Gastrocnemius medialis (tissue), 4 donors: ENCODE data around the gene NAA10. TPM values are rescaled to one million over a fixed set of nuclear protein-coding genes. Genes with fewer than 3 reads are reported as not detected.

Experiments used
- ATAC-seq, 2 donors: fragments of 150-250 bp; one replicate each; pipeline ENCODE4 v1.9.1; 2016
- DNase-seq, 2 donors: peaks; one replicate each; pipeline ENCODE4 v3.0.0-alpha.2; 2019
- H3K27ac ChIP-seq, 4 donors: fragments of 200-600 bp; sonication (generic); 1 replicate in 1 of 4; 2 replicates in 3 of 4; pipeline ENCODE4 v1.5.1; 2016 to 2018; ENCODE audit warnings: mild to moderate bottlenecking in 2 of 4, moderate library complexity in 1 of 4
- H3K27me3 ChIP-seq, 3 donors: fragments of 200-600 bp; sonication (generic) in 2 of 3; 1 replicate in 1 of 3; 2 replicates in 2 of 3; pipeline versions ENCODE4 v1.5.1 to v1.6.0; 2016 to 2019; ENCODE audit warnings: mild to moderate bottlenecking in 1 of 3, moderate library complexity in 1 of 3
- H3K36me3 ChIP-seq, 2 donors: fragments of 200-600 bp; sonication (generic) in 1 of 2; one replicate each; pipeline ENCODE4 v1.5.1; 2017 to 2018
- H3K4me1 ChIP-seq, 2 donors: fragments of 200-600 bp; sonication (generic) in 1 of 2; one replicate each; pipeline ENCODE4 v1.5.1; 2016 to 2017; ENCODE audit warnings: mild to moderate bottlenecking in 2 of 2
- H3K4me3 ChIP-seq, 4 donors: fragments of 200-600 bp; sonication (generic) in 3 of 4; 1 replicate in 1 of 4; 2 replicates in 3 of 4; pipeline ENCODE4 v1.5.1; 2016 to 2019; ENCODE audit warnings: mild to moderate bottlenecking in 2 of 4
- H3K9me3 ChIP-seq, 3 donors: fragments of 200-600 bp; sonication (generic) in 2 of 3; 1 replicate in 1 of 3; 2 replicates in 2 of 3; pipeline ENCODE4 v1.5.1; 2016 to 2019
- POLR2A ChIP-seq, 2 donors: fragments of 450-650 bp; IDR thresholded peaks; one replicate each; pipeline ENCODE4 v1.6.1; 2017; ENCODE audit warnings: antibody characterized with exemption in 2 of 2, mild to moderate bottlenecking in 2 of 2, moderate library complexity in 2 of 2
- in situ Hi-C, 4 donors: fragments of 200-750 bp; cut with MboI; loops; one replicate each; pipeline versions ENCODE4 v1.15.0 to v1.8.0; 2017; ENCODE audit warnings: low sequenced_read_pairs in 4 of 4
- intact Hi-C: fragments of 100-400 bp; cut with DNase I; formaldehyde crosslinking; loops from one replicate; pipeline ENCODE4 v1.15.1; 2023; ENCODE audit warnings: low total_unique reads
- total RNA-seq, 4 donors: library from RNA; depleted of rRNA; stranded (reverse); fragments of >200 nt; gene quantifications; one replicate each; pipeline versions ENCODE4 v1.1.0 to v1.2.3, GENCODE V29; 2016
- TF ChIP-seq, protein P1 (sequence below), 5 experiments: fragments of 450-650 bp in 3 of 5; fragments of 200-600 bp in 2 of 5; sonication (generic) in 2 of 5; IDR thresholded peaks in 4 of 5; conservative IDR thresholded peaks in 1 of 5; 1 replicate in 4 of 5; 2 replicates in 1 of 5; pipeline ENCODE4 v1.5.1; 2016 to 2019; ENCODE audit warnings: antibody characterized with exemption in 5 of 5, mild to moderate bottlenecking in 3 of 5, moderate library complexity in 3 of 5

The NAA10 gene
- total RNA-seq, 4 donors from 2014 or later = 76.3 to 175 (median 111) TPM

DNA sequence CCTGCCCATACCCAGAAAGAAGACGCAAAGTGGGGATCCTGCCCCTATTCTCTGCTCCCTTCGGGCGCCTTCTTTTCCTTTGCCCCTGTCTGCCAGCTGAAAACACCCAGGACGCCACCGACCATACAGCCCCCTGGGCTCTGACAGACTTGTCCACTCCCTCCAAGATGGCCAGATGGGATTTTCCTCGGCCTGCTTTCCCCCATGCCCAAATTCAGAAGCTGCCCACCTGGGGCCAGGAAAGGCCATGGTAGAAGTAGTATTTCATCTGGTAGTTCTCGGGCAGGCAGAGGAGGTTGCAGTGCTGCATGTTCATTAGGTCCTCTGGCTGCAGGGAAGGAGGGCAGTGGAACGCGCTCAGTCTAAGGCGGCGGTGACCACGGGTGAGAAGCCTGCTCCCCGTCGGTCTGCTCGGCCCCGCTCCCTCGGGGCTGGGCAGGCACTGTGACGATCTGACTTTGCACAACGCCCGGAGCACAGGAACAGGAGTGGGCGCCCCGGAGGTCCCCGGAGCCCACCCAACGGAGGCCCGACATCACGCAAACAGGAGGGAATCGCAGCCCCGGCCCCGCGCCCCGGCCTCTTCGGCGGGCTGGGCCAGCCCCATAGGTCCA lies 582 bp downstream of the NAA10 start:
- H3K36me3 ChIP-seq = peaks cover 0 to 25% of the 10 kb centered on the region in 2 donors
- H3K4me3 ChIP-seq = peak overlapping the region; percentile 59 to 74 (median 64)
- peaks cover under 1 to 13% of the 10 kb centered on the region in 2 donors for H3K4me1 ChIP-seq
- peak overlapping the region; percentile 70 to 80 (median 76) for H3K27ac ChIP-seq
- no peaks in the 10 kb centered on the region for H3K9me3 ChIP-seq
- in situ Hi-C loops = loop anchor here in 1 of 4 donors (25.0 kb wide), 1 partner anchor 147 kb away; the partner anchor contains the start of genes IDH3G, SRPK3 and SSR4
- TF ChIP-seq, protein P1, sequence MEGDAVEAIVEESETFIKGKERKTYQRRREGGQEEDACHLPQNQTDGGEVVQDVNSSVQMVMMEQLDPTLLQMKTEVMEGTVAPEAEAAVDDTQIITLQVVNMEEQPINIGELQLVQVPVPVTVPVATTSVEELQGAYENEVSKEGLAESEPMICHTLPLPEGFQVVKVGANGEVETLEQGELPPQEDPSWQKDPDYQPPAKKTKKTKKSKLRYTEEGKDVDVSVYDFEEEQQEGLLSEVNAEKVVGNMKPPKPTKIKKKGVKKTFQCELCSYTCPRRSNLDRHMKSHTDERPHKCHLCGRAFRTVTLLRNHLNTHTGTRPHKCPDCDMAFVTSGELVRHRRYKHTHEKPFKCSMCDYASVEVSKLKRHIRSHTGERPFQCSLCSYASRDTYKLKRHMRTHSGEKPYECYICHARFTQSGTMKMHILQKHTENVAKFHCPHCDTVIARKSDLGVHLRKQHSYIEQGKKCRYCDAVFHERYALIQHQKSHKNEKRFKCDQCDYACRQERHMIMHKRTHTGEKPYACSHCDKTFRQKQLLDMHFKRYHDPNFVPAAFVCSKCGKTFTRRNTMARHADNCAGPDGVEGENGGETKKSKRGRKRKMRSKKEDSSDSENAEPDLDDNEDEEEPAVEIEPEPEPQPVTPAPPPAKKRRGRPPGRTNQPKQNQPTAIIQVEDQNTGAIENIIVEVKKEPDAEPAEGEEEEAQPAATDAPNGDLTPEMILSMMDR (IDR thresholded peaks at IDR 0.05 in 4 of 5, conservative IDR thresholded peaks at IDR 0.05 in 1 of 5) = no peak
- TF ChIP-seq POLR2A (IDR thresholded peaks at IDR 0.05) = no peak
- DNase-seq = no peak
- no peaks in the 10 kb centered on the region for H3K27me3 ChIP-seq
- intact Hi-C loops = no loop called here
- ATAC-seq = peak in 1 of 2 donors; percentile 16

GRCh38 chrX:153933748-153934147 lies 1.1 kb downstream of the NAA10 start:
- H3K4me1 ChIP-seq = peaks cover 5 to 16% of the 10 kb centered on the region in 2 donors
- ATAC-seq (no peak), DNase-seq (no peak)
- no peaks in the 10 kb centered on the region for H3K9me3 ChIP-seq
- no peaks in the 10 kb centered on the region for H3K27me3 ChIP-seq
- in situ Hi-C loops = loop anchor here in 1 of 4 donors (25.0 kb wide), 1 partner anchor 146 kb away; the partner anchor contains the start of genes IDH3G, SRPK3 and SSR4
- peak overlapping the region; percentile 70 to 80 (median 76) for H3K27ac ChIP-seq
- peaks cover 0 to 25% of the 10 kb centered on the region in 2 donors for H3K36me3 ChIP-seq
- H3K4me3 ChIP-seq = peak overlapping the region; percentile 59 to 74 (median 64)
- no peak for TF ChIP-seq POLR2A (IDR thresholded peaks at IDR 0.05)
- TF ChIP-seq, protein P1 (IDR thresholded peaks at IDR 0.05 in 4 of 5, conservative IDR thresholded peaks at IDR 0.05 in 1 of 5) = no peak
- intact Hi-C loops = no loop called here

DNA sequence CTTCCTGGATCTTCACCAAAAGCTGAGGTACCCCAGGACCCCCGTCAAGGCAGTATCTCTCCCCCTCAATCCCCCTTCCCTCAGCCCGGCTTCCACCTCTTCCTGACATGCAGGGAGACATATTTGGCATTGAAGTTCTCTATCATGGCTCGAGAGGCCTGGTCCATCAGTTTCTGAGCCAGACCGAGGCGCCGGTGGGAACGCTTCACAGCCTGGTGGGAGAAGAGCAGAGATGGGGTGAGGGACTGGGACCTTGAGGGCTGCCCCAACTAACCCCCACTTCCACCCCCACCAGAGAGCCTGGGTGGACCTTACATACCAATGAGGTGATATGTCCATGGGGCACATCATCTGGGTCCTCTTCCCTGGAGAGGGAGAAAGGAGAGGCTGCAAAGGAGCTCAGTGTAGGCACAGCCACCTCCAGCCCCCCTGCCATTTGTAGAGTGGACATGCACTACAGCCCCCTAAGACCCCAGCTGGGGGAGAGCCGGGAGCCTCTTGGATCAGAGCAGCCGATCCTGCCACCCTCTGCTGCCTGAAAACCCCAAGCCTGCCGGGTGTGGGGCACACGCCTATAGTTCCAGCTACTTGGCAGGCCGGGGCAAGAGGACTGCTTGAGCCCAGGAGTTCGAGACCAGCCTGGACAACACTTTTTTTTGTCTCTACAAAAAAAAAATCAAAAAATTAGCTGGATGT lies 2.5 kb downstream of the NAA10 start:
- intact Hi-C loops (no loop called here), in situ Hi-C loops (loop anchor here in 1 of 4 donors (25.0 kb wide), 1 partner anchor 145 kb away; the partner anchor contains the start of genes IDH3G, SRPK3 and SSR4)
- no peak overlapping the region for H3K27ac ChIP-seq
- H3K9me3 ChIP-seq = no peaks in the 10 kb centered on the region
- DNase-seq = no peak
- no peak for ATAC-seq
- H3K4me3 ChIP-seq = no peak overlapping the region
- TF ChIP-seq, protein P1 (IDR thresholded peaks at IDR 0.05 in 4 of 5, conservative IDR thresholded peaks at IDR 0.05 in 1 of 5) = no peak
- TF ChIP-seq POLR2A (IDR thresholded peaks at IDR 0.05) = no peak
- peaks cover 0 to 25% of the 10 kb centered on the region in 2 donors for H3K36me3 ChIP-seq
- no peaks in the 10 kb centered on the region for H3K27me3 ChIP-seq
- peaks cover 6 to 19% of the 10 kb centered on the region in 2 donors for H3K4me1 ChIP-seq

DNA sequence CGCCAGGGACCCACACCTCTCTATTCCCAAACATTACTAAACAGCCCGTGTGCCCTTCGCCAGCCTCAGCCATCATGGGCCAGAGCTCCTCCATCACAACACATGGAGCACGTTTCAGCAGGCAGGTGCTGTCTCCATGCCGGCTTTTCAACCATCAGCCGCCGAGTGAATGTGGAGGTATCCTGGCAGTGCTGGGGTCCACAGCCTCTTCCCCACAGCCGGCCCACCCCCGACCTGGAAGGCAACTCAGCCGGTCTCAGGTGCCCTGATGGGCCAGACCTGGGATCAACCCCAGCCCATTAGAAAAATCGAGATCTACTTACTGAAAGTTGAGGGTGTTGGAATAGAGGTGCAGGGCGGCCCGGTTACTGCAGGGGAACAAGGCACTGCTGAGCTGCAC lies 3.1 kb downstream of the NAA10 start:
- intact Hi-C loops = no loop called here
- Histone ChIP-seq H3K36me3 (peaks cover 0 to 25% of the 10 kb centered on the region in 2 donors), H3K9me3 (no peaks in the 10 kb centered on the region), H3K4me1 (peaks cover 10 to 25% of the 10 kb centered on the region in 2 donors), H3K4me3 (no peak overlapping the region), H3K27me3 (no peaks in the 10 kb centered on the region), H3K27ac (no peak overlapping the region)
- no peak for DNase-seq
- in situ Hi-C loops = loop anchor here in 1 of 4 donors (25.0 kb wide), 1 partner anchor 144 kb away; the partner anchor contains the start of genes IDH3G, SRPK3 and SSR4
- ATAC-seq = no peak
- TF ChIP-seq POLR2A (IDR thresholded peaks at IDR 0.05) = no peak
- TF ChIP-seq, protein P1 (IDR thresholded peaks at IDR 0.05 in 4 of 5, conservative IDR thresholded peaks at IDR 0.05 in 1 of 5) = no peak
